ENCODE results near the gene IL4I1. TPM values are rescaled to one million over a fixed set of nuclear protein-coding genes. Genes with fewer than 3 reads are reported as not detected.

Gene IL4I1
- total and polyA plus RNA-seq, 2 experiments from 2014 or later = 0.66 TPM; not detected in 1

GRCh38 chr19:49920624-49921363, 24.1 kb upstream of the IL4I1 start:
- H3K9ac ChIP-seq = no peak overlapping the region
- no peak overlapping the region for H3K4me2 ChIP-seq (ENCODE audit: unreplicated experiment)
- WGBS, 2 experiments (ENCODE audit: low coverage in 1 of 2, low lambda C conversion rate in 2 of 2, missing lambda C conversion rate in 2 of 2) = 82 to 87% methylated on average over 21 to 24 of the region's 24 CpGs
- DNase-seq = no peak
- H3K9me3 ChIP-seq (ENCODE audit: low read depth) = no peaks in the 10 kb centered on the region
- H3K36me3 ChIP-seq (ENCODE audit: low read depth) = peaks cover 6% of the 10 kb centered on the region; the same call in 1 of the 2 replicates
- peaks cover 12% of the 10 kb centered on the region for H3K4me1 ChIP-seq (ENCODE audit: insufficient read depth)
- TF ChIP-seq EZH2phosphoT487 (IDR thresholded peaks at IDR 0.05; ENCODE audit: insufficient read depth, low read depth) = no peak
- no peak for TF ChIP-seq EZH2 (IDR thresholded peaks at IDR 0.05; ENCODE audit: insufficient read depth, poor library complexity, severe bottlenecking)
- no peak overlapping the region for H3K27ac ChIP-seq
- H3K79me2 ChIP-seq (ENCODE audit: insufficient read depth) = peaks cover 95% of the 10 kb centered on the region
- no peak overlapping the region for H3K4me3 ChIP-seq
- no peaks in the 10 kb centered on the region for H3K9me2 ChIP-seq (ENCODE audit: insufficient read depth)
- H3K27me3 ChIP-seq (replicated peaks; ENCODE audit: insufficient read depth) = no peaks in the 10 kb centered on the region
- in situ Hi-C loops (cut with MboI) = no loop called here
- peaks cover 4% of the 10 kb centered on the region; the same call in 1 of the 2 replicates for H3F3A ChIP-seq (ENCODE audit: insufficient read depth)
- no peaks in the 10 kb centered on the region for H4K20me1 ChIP-seq (ENCODE audit: insufficient read depth)
- H2AFZ ChIP-seq = no peak overlapping the region

DNA sequence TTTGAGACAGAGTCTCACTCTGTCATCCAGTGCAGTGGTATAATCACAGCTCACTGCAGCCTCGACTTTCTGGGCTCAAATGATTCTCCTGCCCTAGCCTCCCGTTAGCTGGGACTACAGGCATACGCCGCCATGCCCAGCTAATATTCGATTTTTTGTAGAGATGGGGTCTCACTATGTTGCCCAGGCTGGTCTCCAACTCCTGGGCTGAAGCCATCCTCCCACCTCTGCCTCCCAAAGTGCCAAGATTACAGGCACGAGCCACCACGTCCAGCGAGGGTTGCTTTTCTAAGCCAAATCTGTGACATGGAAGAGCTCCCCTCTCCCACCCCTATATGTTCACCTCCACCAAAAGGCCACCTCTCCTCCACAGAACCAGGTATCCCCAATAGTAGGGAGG, 21.4 kb upstream of the IL4I1 start:
- Histone ChIP-seq H4K20me1 (ENCODE audit: insufficient read depth) (no peaks in the 10 kb centered on the region), H3K27me3 (replicated peaks; ENCODE audit: insufficient read depth) (no peaks in the 10 kb centered on the region), H3K79me2 (ENCODE audit: insufficient read depth) (peaks cover 80% of the 10 kb centered on the region), H3K4me1 (ENCODE audit: insufficient read depth) (peaks cover 12% of the 10 kb centered on the region), H3K9me2 (ENCODE audit: insufficient read depth) (no peaks in the 10 kb centered on the region), H3K27ac (no peak overlapping the region), H3K4me2 (ENCODE audit: unreplicated experiment) (no peak overlapping the region), H3F3A (ENCODE audit: insufficient read depth) (no peaks in the 10 kb centered on the region), H2AFZ (no peak overlapping the region), H3K36me3 (ENCODE audit: low read depth) (no peaks in the 10 kb centered on the region), H3K9me3 (ENCODE audit: low read depth) (no peaks in the 10 kb centered on the region), H3K9ac (no peak overlapping the region), H3K4me3 (no peak overlapping the region)
- in situ Hi-C loops (cut with MboI) = no loop called here
- no peak for DNase-seq
- TF ChIP-seq EZH2phosphoT487 (IDR thresholded peaks at IDR 0.05; ENCODE audit: insufficient read depth, low read depth) = no peak
- no peak for TF ChIP-seq EZH2 (IDR thresholded peaks at IDR 0.05; ENCODE audit: insufficient read depth, poor library complexity, severe bottlenecking)
- WGBS, 2 experiments (ENCODE audit: low coverage in 1 of 2, low lambda C conversion rate in 2 of 2, missing lambda C conversion rate in 2 of 2) = 89 to 95% methylated on average over 8 of the region's 8 CpGs

DNA sequence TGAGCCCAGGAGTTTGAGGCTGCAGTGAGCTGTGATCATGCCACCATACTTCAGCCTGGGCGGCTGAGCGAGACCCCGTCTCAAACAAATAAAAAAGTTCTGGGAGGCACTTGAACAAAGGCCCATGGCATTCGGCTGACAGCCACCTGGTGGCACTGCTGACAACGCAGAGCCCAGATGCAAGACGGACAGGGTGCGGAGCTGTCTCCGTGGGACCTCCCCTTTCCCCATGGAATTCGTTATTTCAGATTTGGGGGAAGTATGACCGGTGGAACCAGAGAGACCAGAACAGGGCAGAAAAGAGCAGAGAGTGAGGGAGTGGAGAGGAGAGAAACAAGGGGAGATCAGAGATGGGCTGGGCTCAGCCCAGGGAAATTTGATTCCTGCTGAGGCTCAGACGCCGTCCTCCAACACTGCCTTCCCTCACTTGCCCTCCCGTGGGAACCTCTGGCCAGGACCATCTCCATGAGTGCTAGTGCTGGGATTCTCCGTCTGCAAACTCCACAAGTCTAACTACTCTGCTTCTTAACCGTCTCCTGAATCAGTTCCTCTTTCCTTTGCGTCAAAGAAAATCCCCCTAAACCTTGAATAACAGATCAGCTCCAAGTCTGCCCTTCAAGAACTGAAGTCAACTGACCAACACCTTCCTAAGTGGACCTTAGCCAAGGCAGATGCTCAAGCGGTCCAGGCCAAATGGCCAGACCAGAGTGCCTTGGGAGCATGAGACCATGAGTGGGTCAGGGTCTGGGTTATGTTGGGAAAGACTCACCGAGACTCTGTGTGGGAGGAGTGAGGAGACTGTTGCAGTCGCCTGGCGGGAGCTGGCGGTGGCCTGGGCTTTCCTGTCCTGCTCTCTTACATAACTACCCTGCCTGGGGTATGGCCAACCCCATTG, 20.4 kb upstream of the IL4I1 start:
- Histone ChIP-seq H3K9me3 (ENCODE audit: low read depth) (no peaks in the 10 kb centered on the region), H3K79me2 (ENCODE audit: insufficient read depth) (peaks cover 70% of the 10 kb centered on the region), H3K9ac (no peak overlapping the region), H3K27ac (no peak overlapping the region), H3K4me3 (no peak overlapping the region), H4K20me1 (ENCODE audit: insufficient read depth) (no peaks in the 10 kb centered on the region), H3K27me3 (replicated peaks; ENCODE audit: insufficient read depth) (no peaks in the 10 kb centered on the region), H3K4me1 (ENCODE audit: insufficient read depth) (peaks cover 5% of the 10 kb centered on the region), H3K36me3 (ENCODE audit: low read depth) (no peaks in the 10 kb centered on the region), H3K4me2 (ENCODE audit: unreplicated experiment) (no peak overlapping the region), H3K9me2 (ENCODE audit: insufficient read depth) (no peaks in the 10 kb centered on the region), H2AFZ (no peak overlapping the region), H3F3A (ENCODE audit: insufficient read depth) (no peaks in the 10 kb centered on the region)
- 90 to 93% methylated on average over 21 of the region's 21 CpGs for WGBS, 2 experiments (ENCODE audit: low coverage in 1 of 2, low lambda C conversion rate in 2 of 2, missing lambda C conversion rate in 2 of 2)
- DNase-seq = no peak
- in situ Hi-C loops (cut with MboI) = no loop called here
- TF ChIP-seq EZH2 (IDR thresholded peaks at IDR 0.05; ENCODE audit: insufficient read depth, poor library complexity, severe bottlenecking) (no peak), EZH2phosphoT487 (IDR thresholded peaks at IDR 0.05; ENCODE audit: insufficient read depth, low read depth) (no peak)

- H3K4me1 ChIP-seq (ENCODE audit: insufficient read depth) = no peaks in the 10 kb centered on the region
- DNase-seq = no peak
- H3K27me3 ChIP-seq (replicated peaks; ENCODE audit: insufficient read depth) = no peaks in the 10 kb centered on the region
- H2AFZ ChIP-seq = no peak overlapping the region
- H3K79me2 ChIP-seq (ENCODE audit: insufficient read depth) = peaks cover 52% of the 10 kb centered on the region
- H3K4me2 ChIP-seq (ENCODE audit: unreplicated experiment) = no peak overlapping the region
- H3K9me2 ChIP-seq (ENCODE audit: insufficient read depth) = no peaks in the 10 kb centered on the region
- no peaks in the 10 kb centered on the region for H3F3A ChIP-seq (ENCODE audit: insufficient read depth)
- H3K4me3 ChIP-seq = no peak overlapping the region
- no peaks in the 10 kb centered on the region for H4K20me1 ChIP-seq (ENCODE audit: insufficient read depth)
- TF ChIP-seq EZH2 (IDR thresholded peaks at IDR 0.05; ENCODE audit: insufficient read depth, poor library complexity, severe bottlenecking) = no peak
- H3K27ac ChIP-seq = no peak overlapping the region
- no peaks in the 10 kb centered on the region for H3K9me3 ChIP-seq (ENCODE audit: low read depth)
- no peaks in the 10 kb centered on the region for H3K36me3 ChIP-seq (ENCODE audit: low read depth)
- H3K9ac ChIP-seq = no peak overlapping the region
- 97 to 99% methylated on average over 6 of the region's 6 CpGs for WGBS, 2 experiments (ENCODE audit: low coverage in 1 of 2, low lambda C conversion rate in 2 of 2, missing lambda C conversion rate in 2 of 2)
- in situ Hi-C loops (cut with MboI) = no loop called here
Measured at GRCh38 chr19:49915271-49915670, 18.6 kb upstream of the IL4I1 start.
